ENCODE data around the gene B3GLCT. TPM values are rescaled to one million over a fixed set of nuclear protein-coding genes. Genes with fewer than 3 reads are reported as not detected.

The B3GLCT gene
- 4.3 to 5.5 TPM (median 4.9 TPM) in 5 replicates for total RNA-seq (2022; extraction: Qiagen RNA extraction)

GRCh38 chr13:31199849-31200636 is at the start of gene B3GLCT:
Gene B3GLCT (plus strand): TSS chr13:31199975. CDS start chr13:31200085, 110 bp downstream.

DNA sequence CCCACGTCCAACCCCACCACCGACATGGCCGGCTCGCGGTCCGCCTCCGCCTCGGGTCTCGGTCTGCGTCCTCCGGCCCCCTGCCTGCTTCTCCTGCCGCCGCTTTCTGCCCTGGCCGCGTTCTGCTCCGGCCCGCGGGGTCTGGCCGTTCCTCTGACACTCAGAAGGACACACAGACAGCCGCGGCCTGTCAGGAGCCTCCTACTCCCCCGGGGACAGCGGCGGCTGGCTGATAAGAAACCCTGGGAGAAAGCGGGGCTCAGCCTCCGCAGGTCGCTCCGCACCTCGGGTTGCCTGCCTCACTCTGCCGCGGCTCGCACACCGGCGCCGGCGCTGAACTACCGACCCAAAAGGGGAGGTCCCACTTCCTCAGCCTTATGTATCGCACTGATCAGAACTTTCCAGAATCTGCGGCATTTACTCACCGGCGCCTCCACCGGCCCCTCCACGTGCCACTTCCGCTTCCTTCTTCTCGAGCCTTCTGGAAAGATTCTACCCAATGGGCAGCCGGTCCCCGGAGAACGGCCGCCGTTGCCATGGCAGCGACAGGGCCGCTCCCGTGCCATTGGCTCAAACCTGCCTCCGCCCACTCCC is 38.1 kb upstream of the B3GLCT start, which contains the start of gene HSPH1:
HSPH1 (minus strand) TSS at position 348 of the 594 bp plus-strand sequence; CDS start at position 26, 322 bp downstream.

Other genes starting within 250 kb of the B3GLCT start
- gene HSPH1, start 38.1 kb upstream of the B3GLCT start, total RNA-seq (2022; extraction: Qiagen RNA extraction): 80.8 to 100.0 TPM (median 84.7 TPM) in 5 replicates

All from A549 treated with AZD2906 at 1 μM for 4 hours (cell line).